ENCODE results near the gene ASPHD2. TPM values are rescaled to one million over a fixed set of nuclear protein-coding genes. Genes with fewer than 3 reads are reported as not detected.
A peak's percentile ranks its signal among the peaks of the same experiment; 100 is the strongest.

Gene ASPHD2
- total and polyA plus RNA-seq, 10 donors: 2.1 to 8.0 (median 5.1) TPM

- intact Hi-C loops (cut with DNase I; ENCODE audit: low total_unique reads): no loop called here
These were observed 23.4 kb downstream of the ASPHD2 start for GRCh38 chr22:26452236-26453016.

GRCh38 chr22:26453216-26453615 lies 24.2 kb downstream of the ASPHD2 start:
- Histone ChIP-seq H3K27me3 (replicated peaks in 1 of 7) (no peaks in the 10 kb centered on the region), H3K4me1 (no peaks in the 10 kb centered on the region), H3K27ac (no peak overlapping the region), H3K36me3 (peaks cover 6 to 81% (median 58%) of the 10 kb centered on the region in 6 donors), H3K9me3 (no peaks in the 10 kb centered on the region), H3K4me3 (no peak overlapping the region)
- no peak for TF ChIP-seq POLR2AphosphoS5 (IDR thresholded peaks at IDR 0.05)
- no peak for TF ChIP-seq CTCF (IDR thresholded peaks at IDR 0.05 in 8 of 11, conservative IDR thresholded peaks at IDR 0.05 in 3 of 11)
- TF ChIP-seq POLR2A (IDR thresholded peaks at IDR 0.05): no peak
- WGBS, 5 donors: 93 to 95% (median 94%) methylated on average over 9 of the region's 9 CpGs
- intact Hi-C loops (cut with DNase I; ENCODE audit: low total_unique reads): no loop called here
- no peak for DNase-seq

More at GRCh38 chr22:26452236-26453016, 23.4 kb downstream of the ASPHD2 start:
- Histone ChIP-seq H3K27ac (no peak overlapping the region), H3K9me3 (no peaks in the 10 kb centered on the region), H3K27me3 (replicated peaks in 1 of 7) (no peaks in the 10 kb centered on the region), H3K4me1 (no peaks in the 10 kb centered on the region), H3K36me3 (peaks cover 2 to 73% (median 50%) of the 10 kb centered on the region in 6 donors), H3K4me3 (no peak overlapping the region)
- WGBS, 5 donors: 94 to 96% (median 96%) methylated on average over 16 to 23 of the region's 23 CpGs
- TF ChIP-seq POLR2A (IDR thresholded peaks at IDR 0.05): no peak
- TF ChIP-seq POLR2AphosphoS5 (IDR thresholded peaks at IDR 0.05): peak in 1 of 3 donors; percentile 28
- TF ChIP-seq CTCF (IDR thresholded peaks at IDR 0.05 in 8 of 11, conservative IDR thresholded peaks at IDR 0.05 in 3 of 11): no peak
- no peak for DNase-seq

- DNase-seq: no peak
- Histone ChIP-seq H3K4me1 (no peaks in the 10 kb centered on the region), H3K27me3 (replicated peaks in 1 of 7) (no peaks in the 10 kb centered on the region), H3K4me3 (no peak overlapping the region), H3K9me3 (no peaks in the 10 kb centered on the region), H3K36me3 (peaks cover 6 to 88% (median 64%) of the 10 kb centered on the region in 6 donors), H3K27ac (no peak overlapping the region)
- TF ChIP-seq POLR2A (IDR thresholded peaks at IDR 0.05): no peak
- no peak for TF ChIP-seq POLR2AphosphoS5 (IDR thresholded peaks at IDR 0.05)
- no peak for TF ChIP-seq CTCF (IDR thresholded peaks at IDR 0.05 in 8 of 11, conservative IDR thresholded peaks at IDR 0.05 in 3 of 11)
- intact Hi-C loops (cut with DNase I; ENCODE audit: low total_unique reads): no loop called here
- 79 to 87% (median 81%) methylated on average over 5 of the region's 5 CpGs for WGBS, 5 donors
These were observed 24.9 kb downstream of the ASPHD2 start for GRCh38 chr22:26453812-26454500.
